K562 (cell line): ENCODE results near the gene RAB5A. TPM values are rescaled to one million over a fixed set of nuclear protein-coding genes. Genes with fewer than 3 reads are reported as not detected.

ENCODE experiments used
- EHMT2 ChIP-seq: fragments of 450-650 bp; IDR thresholded peaks from 2 replicates; pipeline ENCODE4 v1.6.1; 2018; ENCODE audit warnings: antibody characterized with exemption
- FOS ChIP-seq: IDR thresholded peaks from 3 replicates; pipeline ENCODE4 v1.6.1; 2011; ENCODE audit not compliant: insufficient read length; ENCODE audit errors: extremely low read depth
- FOXK1 ChIP-seq: sonication (generic); formaldehyde crosslinking; IDR thresholded peaks from 2 replicates; pipeline ENCODE4 v1.8.0; 2022; ENCODE audit warnings: missing genetic modification reagents, mild to moderate bottlenecking, borderline replicate concordance
- HOXB6 ChIP-seq: fragments of 250-450 bp; sonication (Bioruptor Pico); IDR thresholded peaks from 2 replicates; pipeline ENCODE4 v1.5.1; 2022; ENCODE audit warnings: mild to moderate bottlenecking, borderline replicate concordance
- KDM2B ChIP-seq: fragments of 250-450 bp; sonication (Bioruptor Pico); IDR thresholded peaks from 2 replicates; pipeline ENCODE4 v1.8.0; 2021; ENCODE audit warnings: mild to moderate bottlenecking, moderate library complexity
- MYNN ChIP-seq, 2 experiments: sonication (generic); formaldehyde crosslinking in 1 of 2; IDR thresholded peaks; 2 replicates each; pipeline versions ENCODE4 v1.5.0 to v1.6.1; 2016 to 2020; ENCODE audit warnings: antibody characterized with exemption in 1 of 2, missing genetic modification reagents in 1 of 2
- NCOA1 ChIP-seq: fragments of 450-650 bp; IDR thresholded peaks from 2 replicates; pipeline ENCODE4 v1.6.1; 2016; ENCODE audit warnings: low read depth
- NR2C2 ChIP-seq, 2 experiments: fragments of 200-800 bp in 1 of 2; sonication (Bioruptor generic) in 1 of 2; sonication (generic) in 1 of 2; formaldehyde crosslinking in 1 of 2; IDR thresholded peaks; 2 replicates each; pipeline versions ENCODE4 v1.6.1 to v1.8.0; 2016 to 2022; ENCODE audit warnings: mild to moderate bottlenecking in 1 of 2, missing compliant biosample characterization in 1 of 2, missing genetic modification characterization in 1 of 2, missing genetic modification reagents in 1 of 2
- NR4A1 ChIP-seq, 2 experiments: fragments of 250-450 bp in 1 of 2; fragments of 450-650 bp in 1 of 2; sonication (Bioruptor Pico) in 1 of 2; IDR thresholded peaks; 2 replicates each; pipeline versions ENCODE4 v1.4.0 to v1.6.1; 2016 to 2020; ENCODE audit warnings: mild to moderate bottlenecking in 2 of 2, missing compliant biosample characterization in 1 of 2, missing genetic modification characterization in 1 of 2, moderate library complexity in 1 of 2
- PTTG1 ChIP-seq: fragments of 450-650 bp; IDR thresholded peaks from 2 replicates; pipeline ENCODE4 v1.6.1; 2016; ENCODE audit warnings: low read depth, mild to moderate bottlenecking, missing genetic modification characterization, missing compliant biosample characterization
- RBBP5 ChIP-seq: fragments of 200-600 bp; sonication (generic); IDR thresholded peaks from 2 replicates; pipeline ENCODE4 v1.6.1; 2012; ENCODE audit warnings: borderline replicate concordance, mild to moderate bottlenecking, low read length, control low read depth, inconsistent platforms; ENCODE audit not compliant: insufficient read depth, poor library complexity, severe bottlenecking
- RNF2 ChIP-seq: sonication (generic); IDR thresholded peaks from 2 replicates; pipeline ENCODE4 v1.6.1; 2016
- SIRT6 ChIP-seq: IDR thresholded peaks from one replicate; pipeline ENCODE4 v1.6.1; 2012; ENCODE audit warnings: low read depth, mild to moderate bottlenecking, control low read depth, inconsistent platforms, low read length, moderate library complexity
- ZFP36 ChIP-seq: fragments of 150-350 bp; IDR thresholded peaks from 2 replicates; pipeline ENCODE4 v1.6.1; 2018; ENCODE audit warnings: low read length, low read depth; ENCODE audit not compliant: partially characterized antibody
- ZKSCAN3 ChIP-seq: fragments of 250-450 bp; sonication (Bioruptor Pico); IDR thresholded peaks from 2 replicates; pipeline ENCODE4 v1.4.0; 2020
- ZNF239 ChIP-seq: fragments of 250-450 bp; sonication (Bioruptor Pico); IDR thresholded peaks from 2 replicates; pipeline ENCODE4 v1.4.0; 2020; ENCODE audit warnings: mild to moderate bottlenecking
- ZNF316 ChIP-seq: fragments of 450-650 bp; IDR thresholded peaks from 2 replicates; pipeline ENCODE4 v1.6.1; 2016
- ZNF561 ChIP-seq: fragments of 450-650 bp; formaldehyde crosslinking; conservative IDR thresholded peaks from 2 replicates; pipeline ENCODE4 v1.4.0; 2020; ENCODE audit warnings: mild to moderate bottlenecking, moderate library complexity
- ZNF707 ChIP-seq: fragments of 250-450 bp; sonication (Bioruptor Pico); conservative IDR thresholded peaks from 2 replicates; pipeline ENCODE4 v1.8.0; 2022; ENCODE audit warnings: inconsistent platforms, mild to moderate bottlenecking, moderate library complexity
- ZNF764 ChIP-seq: fragments of 250-450 bp; sonication (Bioruptor Pico); IDR thresholded peaks from 2 replicates; pipeline ENCODE4 v1.4.0; 2020; ENCODE audit warnings: low read depth, mild to moderate bottlenecking, moderate library complexity
- ZZZ3 ChIP-seq: fragments of 450-650 bp; IDR thresholded peaks from 2 replicates; pipeline ENCODE4 v1.6.1; 2016; ENCODE audit warnings: antibody characterized with exemption, mild to moderate bottlenecking, moderate library complexity
- polyA plus RNA-seq, 8 experiments: library from polyadenylated mRNA; depleted of rRNA in 4 of 8; stranded (reverse) in 5 of 8; unstranded in 3 of 8; fragments of >200 nt; fragmentation: Nextera tagmentation in 2 of 8; fragmentation: Illumina TruSeq in 1 of 8; extraction: Ambion mirVana in 2 of 8; extraction: Trizol in 1 of 8; gene quantifications; 2 replicates each; pipeline versions ENCODE4 v1.2.1 to v1.2.3, GENCODE V29; 2011 to 2014; ENCODE audit warnings: inconsistent platforms in 1 of 8, missing spikeins in 1 of 8
- total RNA-seq, 7 experiments: library from RNA; depleted of rRNA in 6 of 7; stranded (reverse); fragments of >200 nt in 6 of 7; fragmentation: Illumina TruSeq in 2 of 7; extraction: Trizol in 2 of 7; gene quantifications; 2 replicates each; pipeline versions ENCODE4 v1.2.1 to v1.2.3, GENCODE V29; 2011 to 2021; ENCODE audit warnings: low replicate concordance in 1 of 7
- TF ChIP-seq, protein P1 (sequence below): fragments of 450-650 bp; IDR thresholded peaks from 2 replicates; pipeline ENCODE4 v1.6.1; 2018; ENCODE audit not compliant: partially characterized antibody
- TF ChIP-seq, protein P2 (sequence below): IDR thresholded peaks from 2 replicates; pipeline ENCODE4 v1.6.1; 2011; ENCODE audit warnings: borderline replicate concordance, low read depth, mild to moderate bottlenecking, moderate library complexity, low read length; ENCODE audit not compliant: insufficient read depth, poor library complexity, severe bottlenecking

Gene RAB5A
- total and polyA plus RNA-seq, 9 of the 15 experiments (the other 6 are each of a cell fraction or from before 2014, with no cell fraction given) = 28.3 to 64.2 (median 49.0) TPM

DNA sequence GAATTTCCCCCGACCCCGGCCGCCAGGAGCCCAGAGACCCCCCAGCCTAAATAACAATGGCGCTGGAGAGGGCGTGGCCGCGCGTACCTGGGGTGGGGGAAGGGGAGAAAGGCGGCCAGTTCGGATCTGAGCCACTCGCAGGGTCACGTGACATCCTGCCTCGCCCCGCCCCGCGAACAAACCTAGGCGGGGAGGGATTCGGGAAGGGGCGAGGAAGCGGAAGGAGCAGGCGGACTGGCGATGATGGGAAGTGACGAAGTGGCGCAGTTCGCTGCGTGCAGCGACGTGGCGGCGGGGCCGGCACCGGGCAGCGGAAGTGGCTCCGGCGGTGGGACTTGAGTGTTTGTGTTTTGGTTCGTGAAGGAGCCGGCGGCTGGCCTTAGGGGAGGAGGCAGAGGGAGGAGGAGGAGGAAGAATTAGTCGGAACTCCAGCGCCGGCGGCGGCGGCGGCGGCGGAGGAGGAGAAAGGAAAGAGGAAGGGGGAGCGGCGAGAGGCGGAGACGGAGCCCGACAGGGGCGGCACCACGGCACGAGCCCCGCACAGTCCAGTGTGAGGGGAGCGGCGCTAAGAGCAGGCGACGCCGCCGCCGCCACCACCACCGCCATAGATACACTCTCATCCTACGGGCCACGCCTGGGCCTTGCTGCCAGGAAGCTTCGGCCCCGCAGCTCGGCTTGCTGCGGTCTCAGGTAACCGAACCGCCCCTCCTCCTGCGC is at the start of gene RAB5A (continued):
- TF ChIP-seq RBBP5 = no peak
- no peak for TF ChIP-seq ZNF764
- TF ChIP-seq ZFP36 = peak; percentile 5
- TF ChIP-seq NR4A1 (CRISPR knock-in tag; IDR thresholded peaks at IDR 0.05) = no peak
- peak; percentile 79; the same call in 1 of the 2 replicates for TF ChIP-seq NR4A1 (tag; IDR thresholded peaks at IDR 0.05)
- TF ChIP-seq NCOA1 = peak; percentile 94
- TF ChIP-seq NR2C2 (CRISPR knock-in tag; IDR thresholded peaks at IDR 0.05) = no peak
- peak; percentile 47; the same call in 1 of the 2 replicates for TF ChIP-seq NR2C2 (tag; IDR thresholded peaks at IDR 0.05)
- no peak for TF ChIP-seq ZNF239 (CRISPR knock-in tag)
- no peak for TF ChIP-seq EHMT2
- TF ChIP-seq, protein P1, sequence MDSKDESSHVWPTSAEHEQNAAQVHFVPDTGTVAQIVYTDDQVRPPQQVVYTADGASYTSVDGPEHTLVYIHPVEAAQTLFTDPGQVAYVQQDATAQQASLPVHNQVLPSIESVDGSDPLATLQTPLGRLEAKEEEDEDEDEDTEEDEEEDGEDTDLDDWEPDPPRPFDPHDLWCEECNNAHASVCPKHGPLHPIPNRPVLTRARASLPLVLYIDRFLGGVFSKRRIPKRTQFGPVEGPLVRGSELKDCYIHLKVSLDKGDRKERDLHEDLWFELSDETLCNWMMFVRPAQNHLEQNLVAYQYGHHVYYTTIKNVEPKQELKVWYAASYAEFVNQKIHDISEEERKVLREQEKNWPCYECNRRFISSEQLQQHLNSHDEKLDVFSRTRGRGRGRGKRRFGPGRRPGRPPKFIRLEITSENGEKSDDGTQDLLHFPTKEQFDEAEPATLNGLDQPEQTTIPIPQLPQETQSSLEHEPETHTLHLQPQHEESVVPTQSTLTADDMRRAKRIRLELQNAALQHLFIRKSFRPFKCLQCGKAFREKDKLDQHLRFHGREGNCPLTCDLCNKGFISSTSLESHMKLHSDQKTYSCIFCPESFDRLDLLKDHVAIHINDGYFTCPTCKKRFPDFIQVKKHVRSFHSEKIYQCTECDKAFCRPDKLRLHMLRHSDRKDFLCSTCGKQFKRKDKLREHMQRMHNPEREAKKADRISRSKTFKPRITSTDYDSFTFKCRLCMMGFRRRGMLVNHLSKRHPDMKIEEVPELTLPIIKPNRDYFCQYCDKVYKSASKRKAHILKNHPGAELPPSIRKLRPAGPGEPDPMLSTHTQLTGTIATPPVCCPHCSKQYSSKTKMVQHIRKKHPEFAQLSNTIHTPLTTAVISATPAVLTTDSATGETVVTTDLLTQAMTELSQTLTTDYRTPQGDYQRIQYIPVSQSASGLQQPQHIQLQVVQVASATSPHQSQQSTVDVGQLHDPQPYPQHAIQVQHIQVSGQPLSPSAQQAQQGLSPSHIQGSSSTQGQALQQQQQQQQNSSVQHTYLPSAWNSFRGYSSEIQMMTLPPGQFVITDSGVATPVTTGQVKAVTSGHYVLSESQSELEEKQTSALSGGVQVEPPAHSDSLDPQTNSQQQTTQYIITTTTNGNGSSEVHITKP = peak; percentile 34
- TF ChIP-seq ZNF707 = no peak
- TF ChIP-seq PTTG1 (tag) = no peak
- TF ChIP-seq HOXB6 (CRISPR knock-in tag) = no peak
- TF ChIP-seq ZNF561 (CRISPR knock-in tag) = no peak
- no peak for TF ChIP-seq FOXK1 (CRISPR knock-in tag)
- TF ChIP-seq SIRT6 = no peak
- no peak for TF ChIP-seq FOS
- TF ChIP-seq ZKSCAN3 (CRISPR knock-in tag) = no peak
- TF ChIP-seq MYNN (IDR thresholded peaks at IDR 0.05) = no peak
- TF ChIP-seq MYNN (CRISPR knock-in tag; IDR thresholded peaks at IDR 0.05) = no peak
- peak; percentile 72; the same call in 1 of the 2 replicates for TF ChIP-seq RNF2
- peak; percentile 11; the same call in 1 of the 2 replicates for TF ChIP-seq ZNF316
- no peak for TF ChIP-seq KDM2B
- TF ChIP-seq ZZZ3 = no peak
- TF ChIP-seq, protein P2, sequence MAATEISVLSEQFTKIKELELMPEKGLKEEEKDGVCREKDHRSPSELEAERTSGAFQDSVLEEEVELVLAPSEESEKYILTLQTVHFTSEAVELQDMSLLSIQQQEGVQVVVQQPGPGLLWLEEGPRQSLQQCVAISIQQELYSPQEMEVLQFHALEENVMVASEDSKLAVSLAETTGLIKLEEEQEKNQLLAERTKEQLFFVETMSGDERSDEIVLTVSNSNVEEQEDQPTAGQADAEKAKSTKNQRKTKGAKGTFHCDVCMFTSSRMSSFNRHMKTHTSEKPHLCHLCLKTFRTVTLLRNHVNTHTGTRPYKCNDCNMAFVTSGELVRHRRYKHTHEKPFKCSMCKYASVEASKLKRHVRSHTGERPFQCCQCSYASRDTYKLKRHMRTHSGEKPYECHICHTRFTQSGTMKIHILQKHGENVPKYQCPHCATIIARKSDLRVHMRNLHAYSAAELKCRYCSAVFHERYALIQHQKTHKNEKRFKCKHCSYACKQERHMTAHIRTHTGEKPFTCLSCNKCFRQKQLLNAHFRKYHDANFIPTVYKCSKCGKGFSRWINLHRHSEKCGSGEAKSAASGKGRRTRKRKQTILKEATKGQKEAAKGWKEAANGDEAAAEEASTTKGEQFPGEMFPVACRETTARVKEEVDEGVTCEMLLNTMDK = no peak
